Ovary (tissue), 9 donors: ENCODE measurements around the gene C1orf74. TPM values are rescaled to one million over a fixed set of nuclear protein-coding genes. Genes with fewer than 3 reads are reported as not detected.

Experiments used
- DNase-seq, 5 donors: peaks; one replicate each; pipeline ENCODE4 v3.0.0-alpha.2; 2019 to 2020
- H3K27ac ChIP-seq, 2 donors: fragments of 200-600 bp; one replicate each; pipeline versions ENCODE4 v1.5.1 to v1.8.0; 2019 to 2022
- H3K27me3 ChIP-seq: fragments of 200-600 bp; one replicate; pipeline ENCODE4 v1.8.0; 2022
- H3K36me3 ChIP-seq: fragments of 200-600 bp; sonication (generic); one replicate; pipeline ENCODE4 v1.5.1; 2019
- H3K4me1 ChIP-seq: one replicate; pipeline ENCODE4 v1.8.1; 2013; ENCODE audit warnings: mild to moderate bottlenecking, moderate library complexity; ENCODE audit not compliant: insufficient read depth
- H3K4me3 ChIP-seq: fragments of 200-600 bp; sonication (generic); one replicate; pipeline ENCODE4 v1.5.1; 2017
- H3K9me3 ChIP-seq, 2 donors: fragments of 200-600 bp in 1 of 2; sonication (generic) in 1 of 2; one replicate each; pipeline versions ENCODE4 v1.5.1 to v1.8.1; 2013 to 2019; ENCODE audit warnings: mild to moderate bottlenecking in 1 of 2, moderate library complexity in 1 of 2
- EP300 ChIP-seq: sonication (generic); formaldehyde crosslinking; IDR thresholded peaks from one replicate; pipeline ENCODE4 v1.6.1; 2017; ENCODE audit warnings: antibody characterized with exemption
- POLR2A ChIP-seq: fragments of 450-650 bp; IDR thresholded peaks from one replicate; pipeline ENCODE4 v1.6.1; 2017; ENCODE audit warnings: antibody characterized with exemption, mild to moderate bottlenecking, moderate library complexity
- WGBS, 3 donors: extraction: QIAGEN DNeasy Blood & Tissue Kit in 1 of 3; methylation state at CpG; one replicate each; pipeline versions ENCODE4 v1.1.5 to v1.1.7; 2013 to 2017; 5-methylcytosine and 5-hydroxymethylcytosine counted together
- intact Hi-C, 4 donors: fragments of 100-400 bp; cut with DNase I; formaldehyde crosslinking; loops; one replicate each; pipeline versions ENCODE4 v1.11.0 to v1.15.1; 2022 to 2023
- polyA plus RNA-seq, 2 donors: library from polyadenylated mRNA; stranded (reverse); fragments of 200-250 nt in 1 of 2; fragments of 350-450 nt in 1 of 2; fragmentation: Illumina TruSeq in 1 of 2; extraction: RNeasy Lipid Tissue Mini Kit (QIAGEN cat#74804) in 1 of 2; gene quantifications; one replicate each; pipeline ENCODE4 v1.2.3, GENCODE V29; 2013 to 2014
- total RNA-seq, 7 donors: library from RNA; depleted of rRNA in 2 of 7; stranded (reverse); fragments of >200 nt in 2 of 7; fragmentation: NEBNext Ultra II Directional in 3 of 7; extraction: Animal tissue kit (Norgen Biotek cat#: 25700) in 3 of 7; gene quantifications; one replicate each; pipeline versions ENCODE4 v1.1.0 to v1.2.4, GENCODE V29; 2016 to 2023
- TF ChIP-seq, protein P1 (sequence below), 3 donors: fragments of 450-650 bp in 2 of 3; fragments of 200-600 bp in 1 of 3; IDR thresholded peaks; one replicate each; pipeline versions ENCODE4 v1.5.1 to v1.8.0; 2016 to 2022; ENCODE audit warnings: antibody characterized with exemption in 3 of 3, mild to moderate bottlenecking in 1 of 3
- donor health status: DM: no; HTN: no; CAD: no; lungs with moderate emphysema.
- donor health status: DM: no; HTN: no; CAD: no.
- donor health status: Bipolar disorder and iron deficiency.
- donor health status: DM: yes; HTN: yes; CAD: no.
- donor health status: DM: no; HTN: no; CAD: no.
- donor health status: DM: yes; HTN: yes; CAD: no.

The C1orf74 gene
- total and polyA plus RNA-seq, 9 donors, result 0.62 to 2.5 (median 1.4) TPM

DNA sequence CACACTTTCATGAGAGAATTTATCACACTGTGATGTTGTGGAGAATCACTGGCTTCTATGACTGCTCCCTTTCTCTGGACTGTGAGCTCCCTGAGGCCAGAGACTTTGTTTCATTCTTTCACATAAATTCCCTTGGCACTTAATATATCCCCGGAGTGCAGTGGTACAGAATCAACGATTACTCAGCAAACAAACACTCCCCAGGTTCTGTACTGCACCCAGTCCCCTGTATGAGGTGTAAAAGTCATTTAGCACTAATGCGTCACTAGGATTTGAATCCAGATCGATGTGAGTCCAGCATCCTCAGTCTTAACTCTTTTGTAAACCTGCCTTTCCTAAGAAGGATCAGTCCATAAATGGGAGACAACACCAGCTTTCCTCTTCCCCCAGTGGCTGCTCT lies 36.6 kb upstream of the C1orf74 start:
- TF ChIP-seq POLR2A (no peak), EP300 (no peak)
- TF ChIP-seq, protein P1, sequence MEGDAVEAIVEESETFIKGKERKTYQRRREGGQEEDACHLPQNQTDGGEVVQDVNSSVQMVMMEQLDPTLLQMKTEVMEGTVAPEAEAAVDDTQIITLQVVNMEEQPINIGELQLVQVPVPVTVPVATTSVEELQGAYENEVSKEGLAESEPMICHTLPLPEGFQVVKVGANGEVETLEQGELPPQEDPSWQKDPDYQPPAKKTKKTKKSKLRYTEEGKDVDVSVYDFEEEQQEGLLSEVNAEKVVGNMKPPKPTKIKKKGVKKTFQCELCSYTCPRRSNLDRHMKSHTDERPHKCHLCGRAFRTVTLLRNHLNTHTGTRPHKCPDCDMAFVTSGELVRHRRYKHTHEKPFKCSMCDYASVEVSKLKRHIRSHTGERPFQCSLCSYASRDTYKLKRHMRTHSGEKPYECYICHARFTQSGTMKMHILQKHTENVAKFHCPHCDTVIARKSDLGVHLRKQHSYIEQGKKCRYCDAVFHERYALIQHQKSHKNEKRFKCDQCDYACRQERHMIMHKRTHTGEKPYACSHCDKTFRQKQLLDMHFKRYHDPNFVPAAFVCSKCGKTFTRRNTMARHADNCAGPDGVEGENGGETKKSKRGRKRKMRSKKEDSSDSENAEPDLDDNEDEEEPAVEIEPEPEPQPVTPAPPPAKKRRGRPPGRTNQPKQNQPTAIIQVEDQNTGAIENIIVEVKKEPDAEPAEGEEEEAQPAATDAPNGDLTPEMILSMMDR (IDR thresholded peaks at IDR 0.05), result no peak
- DNase-seq, result no peak
- H3K27me3 ChIP-seq, result no peaks in the 10 kb centered on the region
- H3K4me1 ChIP-seq, result no peaks in the 10 kb centered on the region
- intact Hi-C loops, result no loop called here
- no peaks in the 10 kb centered on the region for H3K9me3 ChIP-seq
- no peak overlapping the region for H3K4me3 ChIP-seq
- WGBS, 3 donors, result 48 to 53% (median 51%) methylated on average over 4 of the region's 4 CpGs
- H3K27ac ChIP-seq, result no peak overlapping the region
- no peaks in the 10 kb centered on the region for H3K36me3 ChIP-seq

DNA sequence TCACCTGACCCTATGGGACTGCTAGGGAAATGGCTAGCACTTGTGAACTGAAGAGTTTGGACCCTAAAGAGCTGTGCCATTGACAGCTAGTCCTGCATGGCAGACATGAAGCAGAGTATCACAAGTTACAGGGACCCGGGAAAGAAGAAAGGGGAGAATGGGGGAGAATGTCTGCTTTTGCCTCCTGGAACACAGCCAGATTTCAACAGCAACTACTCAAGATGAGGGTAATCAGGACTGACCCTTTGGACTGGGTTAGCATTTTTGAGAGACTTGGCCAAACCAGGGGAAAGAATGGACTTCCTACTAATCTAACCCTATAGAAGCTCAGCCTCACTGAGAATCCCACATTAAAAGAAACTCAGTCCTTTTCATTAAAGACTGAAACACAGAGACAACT lies 34.7 kb upstream of the C1orf74 start:
- WGBS, 3 donors, result 52 to 60% (median 59%) methylated on average over 1 of the region's 1 CpG
- DNase-seq, result no peak
- H3K4me1 ChIP-seq, result no peaks in the 10 kb centered on the region
- TF ChIP-seq POLR2A, result no peak
- TF ChIP-seq, protein P1 (IDR thresholded peaks at IDR 0.05), result no peak
- TF ChIP-seq EP300, result no peak
- no peaks in the 10 kb centered on the region for H3K36me3 ChIP-seq
- no peak overlapping the region for H3K4me3 ChIP-seq
- no peak overlapping the region for H3K27ac ChIP-seq
- H3K9me3 ChIP-seq, result no peaks in the 10 kb centered on the region
- no peaks in the 10 kb centered on the region for H3K27me3 ChIP-seq
- intact Hi-C loops, result no loop called here

DNA sequence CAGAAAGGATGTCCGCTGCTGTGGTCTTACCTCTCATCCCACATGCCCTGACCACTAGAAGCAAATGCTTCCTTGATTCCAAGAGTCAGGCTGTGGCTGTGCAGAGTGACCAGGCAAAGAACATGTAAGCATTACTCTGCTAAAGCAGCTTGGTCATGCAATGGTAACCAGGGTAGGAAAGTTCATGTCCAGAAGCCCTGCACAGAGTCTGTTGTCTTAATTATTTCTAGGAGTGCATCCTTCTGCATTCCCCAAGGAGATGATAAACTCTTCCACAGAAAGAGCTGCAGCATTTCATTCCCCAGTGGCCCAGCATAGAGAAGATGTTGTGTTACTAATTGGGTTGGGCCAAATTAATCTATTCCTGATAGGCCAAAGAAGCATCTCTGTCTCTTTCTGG lies 33.3 kb upstream of the C1orf74 start:
- Histone ChIP-seq H3K27me3 (no peaks in the 10 kb centered on the region), H3K9me3 (no peaks in the 10 kb centered on the region), H3K27ac (no peak overlapping the region), H3K4me3 (no peak overlapping the region), H3K36me3 (no peaks in the 10 kb centered on the region), H3K4me1 (no peaks in the 10 kb centered on the region)
- intact Hi-C loops, result no loop called here
- WGBS, 3 donors, result 88 to 95% (median 89%) methylated on average over 1 of the region's 1 CpG
- no peak for DNase-seq
- TF ChIP-seq EP300, result no peak
- TF ChIP-seq, protein P1 (IDR thresholded peaks at IDR 0.05), result no peak
- no peak for TF ChIP-seq POLR2A

DNA sequence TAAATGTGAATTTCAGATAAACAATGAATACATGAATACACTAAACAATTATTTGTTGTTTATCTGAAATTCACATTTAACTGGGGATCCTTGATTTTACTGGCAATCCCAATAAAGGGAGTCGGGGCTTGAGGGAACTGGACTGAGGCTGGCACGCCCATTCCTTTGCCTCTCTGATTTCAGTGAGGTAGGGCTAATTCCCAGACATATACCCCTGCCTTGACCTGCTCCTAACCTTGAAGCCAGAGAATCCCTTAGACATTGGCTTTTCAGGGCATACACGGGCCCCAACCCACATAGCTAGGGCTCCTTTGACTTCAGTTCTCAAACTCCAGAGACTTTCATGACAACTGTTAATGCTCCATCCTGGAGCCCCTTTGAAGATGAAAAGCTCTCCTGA lies 32.6 kb upstream of the C1orf74 start:
- TF ChIP-seq, protein P1 (IDR thresholded peaks at IDR 0.05), result no peak
- no peak for TF ChIP-seq EP300
- no peak for TF ChIP-seq POLR2A
- WGBS, 3 donors, result 55 to 73% (median 65%) methylated on average over 3 of the region's 3 CpGs
- Histone ChIP-seq H3K4me1 (no peaks in the 10 kb centered on the region), H3K36me3 (no peaks in the 10 kb centered on the region), H3K9me3 (no peaks in the 10 kb centered on the region), H3K27ac (no peak overlapping the region), H3K4me3 (no peak overlapping the region), H3K27me3 (no peaks in the 10 kb centered on the region)
- intact Hi-C loops, result no loop called here
- DNase-seq, result no peak

DNA sequence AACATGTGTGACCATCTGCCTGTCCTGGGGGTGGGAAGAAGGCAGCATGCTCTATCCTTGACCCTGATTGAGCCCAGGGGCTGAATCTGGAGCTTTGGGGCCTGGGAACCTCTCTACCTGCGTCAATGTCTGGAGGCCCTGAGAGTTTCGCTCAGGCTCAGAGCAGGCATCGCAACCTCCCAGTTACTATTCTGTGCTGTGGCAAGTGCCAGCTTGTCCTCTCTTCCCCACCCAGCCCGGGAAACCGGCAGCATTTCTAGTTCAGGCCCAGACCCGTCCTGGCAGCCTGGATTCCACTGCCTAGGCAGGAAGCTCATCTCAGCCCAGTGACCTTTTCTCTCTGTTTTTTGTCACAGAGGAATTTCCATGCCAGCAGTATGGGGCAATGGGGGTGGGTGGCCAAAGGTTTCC lies 31.6 kb upstream of the C1orf74 start:
- Histone ChIP-seq H3K4me3 (no peak overlapping the region), H3K9me3 (no peaks in the 10 kb centered on the region), H3K27ac (no peak overlapping the region), H3K4me1 (no peaks in the 10 kb centered on the region), H3K27me3 (no peaks in the 10 kb centered on the region), H3K36me3 (no peaks in the 10 kb centered on the region)
- 68 to 71% (median 70%) methylated on average over 6 of the region's 6 CpGs for WGBS, 3 donors
- no peak for TF ChIP-seq POLR2A
- TF ChIP-seq, protein P1 (IDR thresholded peaks at IDR 0.05), result no peak
- no peak for TF ChIP-seq EP300
- DNase-seq, result no peak
- intact Hi-C loops, result no loop called here
